ENCODE results near the gene MON1A. TPM values are rescaled to one million over a fixed set of nuclear protein-coding genes. Genes with fewer than 3 reads are reported as not detected.

The MON1A gene
- total RNA-seq, 1 donor from 2014 or later = 8.4 TPM

DNA sequence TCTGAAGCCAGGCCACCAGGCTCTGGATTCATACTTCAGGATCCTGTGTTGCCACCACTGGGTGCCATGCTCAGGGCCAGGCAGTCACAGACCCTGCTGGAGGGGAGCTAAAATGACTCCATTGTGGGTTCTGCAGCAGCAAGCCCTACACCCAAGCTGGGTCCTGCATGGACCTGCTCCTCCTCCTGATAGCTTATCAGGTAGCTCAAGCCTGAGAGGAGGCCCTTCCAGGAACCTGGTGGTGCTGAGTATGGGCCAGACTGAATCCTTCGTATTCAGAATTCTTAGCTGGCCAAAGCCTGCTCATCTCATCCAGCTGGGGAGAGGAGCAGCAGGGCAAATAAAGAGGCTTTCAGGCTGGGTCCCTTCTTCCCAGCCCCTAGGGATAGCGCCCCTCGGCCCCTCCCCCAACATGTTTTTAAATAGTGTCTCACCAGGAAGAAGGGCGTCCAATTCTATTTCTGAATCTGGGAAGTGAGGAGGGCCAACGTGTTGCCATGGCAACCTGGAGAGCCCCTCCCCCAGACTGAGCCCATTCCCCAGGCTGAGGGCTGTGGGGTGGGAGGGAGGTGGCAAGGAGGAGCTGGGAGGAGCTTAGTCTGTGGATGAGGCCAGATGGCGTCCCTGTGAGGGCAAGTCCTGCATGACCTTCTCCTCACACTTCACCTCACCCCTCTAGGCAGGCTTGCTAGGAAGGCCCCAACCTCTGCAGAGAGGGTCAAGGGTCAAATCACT, 48.9 kb downstream of the MON1A start:
- intact Hi-C loops (cut with micrococcal nuclease) = no loop called here

DNA sequence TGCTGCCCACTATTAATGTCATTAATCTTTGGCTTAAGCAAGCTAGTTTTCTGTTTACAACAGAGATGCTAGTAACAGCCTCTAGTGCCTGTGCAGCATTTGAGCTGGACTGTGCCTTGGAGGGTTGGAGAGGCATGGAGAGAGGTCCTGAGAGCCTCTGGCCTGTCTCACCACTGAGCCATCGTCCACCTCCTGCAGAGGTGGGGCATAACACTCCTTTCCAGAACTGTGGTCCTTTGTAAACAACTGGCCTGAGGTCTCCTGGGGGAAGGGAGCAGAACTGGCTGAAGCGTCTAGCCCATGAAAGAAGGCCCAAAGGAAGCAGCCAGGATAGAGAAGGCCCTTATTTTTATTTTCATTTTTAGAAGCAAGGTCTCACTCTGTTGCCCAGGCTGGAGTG, 49.9 kb downstream of the MON1A start:
- Histone ChIP-seq H3K27me3 (ENCODE audit: low read depth) (no peaks in the 10 kb centered on the region), H3K4me1 (peaks cover 26% of the 10 kb centered on the region), H3K36me3 (no peaks in the 10 kb centered on the region), H3K4me3 (no peak overlapping the region), H3K9me3 (replicated peaks) (no peaks in the 10 kb centered on the region), H3K27ac (replicated peaks) (no peak overlapping the region)
- intact Hi-C loops (cut with micrococcal nuclease) = no loop called here
- TF ChIP-seq, protein P1, sequence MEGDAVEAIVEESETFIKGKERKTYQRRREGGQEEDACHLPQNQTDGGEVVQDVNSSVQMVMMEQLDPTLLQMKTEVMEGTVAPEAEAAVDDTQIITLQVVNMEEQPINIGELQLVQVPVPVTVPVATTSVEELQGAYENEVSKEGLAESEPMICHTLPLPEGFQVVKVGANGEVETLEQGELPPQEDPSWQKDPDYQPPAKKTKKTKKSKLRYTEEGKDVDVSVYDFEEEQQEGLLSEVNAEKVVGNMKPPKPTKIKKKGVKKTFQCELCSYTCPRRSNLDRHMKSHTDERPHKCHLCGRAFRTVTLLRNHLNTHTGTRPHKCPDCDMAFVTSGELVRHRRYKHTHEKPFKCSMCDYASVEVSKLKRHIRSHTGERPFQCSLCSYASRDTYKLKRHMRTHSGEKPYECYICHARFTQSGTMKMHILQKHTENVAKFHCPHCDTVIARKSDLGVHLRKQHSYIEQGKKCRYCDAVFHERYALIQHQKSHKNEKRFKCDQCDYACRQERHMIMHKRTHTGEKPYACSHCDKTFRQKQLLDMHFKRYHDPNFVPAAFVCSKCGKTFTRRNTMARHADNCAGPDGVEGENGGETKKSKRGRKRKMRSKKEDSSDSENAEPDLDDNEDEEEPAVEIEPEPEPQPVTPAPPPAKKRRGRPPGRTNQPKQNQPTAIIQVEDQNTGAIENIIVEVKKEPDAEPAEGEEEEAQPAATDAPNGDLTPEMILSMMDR (IDR thresholded peaks at IDR 0.05; ENCODE audit: borderline replicate concordance) = no peak
- DNase-seq = no peak

More for the DNA sequence above, 48.9 kb downstream of the MON1A start:
- no peaks in the 10 kb centered on the region for H3K27me3 ChIP-seq (ENCODE audit: low read depth)
- H3K36me3 ChIP-seq = no peaks in the 10 kb centered on the region
- no peak for DNase-seq
- peaks cover 26% of the 10 kb centered on the region for H3K4me1 ChIP-seq
- H3K27ac ChIP-seq (replicated peaks) = no peak overlapping the region
- TF ChIP-seq, protein P1 (IDR thresholded peaks at IDR 0.05; ENCODE audit: borderline replicate concordance) = no peak
- H3K9me3 ChIP-seq (replicated peaks) = no peaks in the 10 kb centered on the region
- no peak overlapping the region for H3K4me3 ChIP-seq

DNA sequence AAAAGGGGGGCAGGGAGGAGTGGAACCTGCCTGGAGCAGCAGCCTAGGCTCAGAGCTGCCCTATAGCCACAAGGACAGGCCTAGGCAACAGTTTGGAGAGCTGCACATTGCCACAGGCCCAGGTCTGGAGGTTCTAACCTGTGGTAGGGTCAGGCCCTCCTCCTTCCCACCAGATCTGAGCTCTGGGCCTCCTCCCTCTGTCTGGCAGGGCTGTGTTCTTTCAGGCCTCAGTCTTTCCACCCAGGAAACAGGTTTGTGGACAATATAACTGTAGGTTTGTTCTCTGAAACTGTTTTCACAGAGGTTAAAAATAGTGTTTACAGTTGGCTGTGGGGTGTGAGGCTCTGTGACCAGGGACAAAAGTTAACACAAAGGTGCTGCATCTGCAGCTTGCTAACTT, 50.9 kb downstream of the MON1A start:
- no peaks in the 10 kb centered on the region for H3K36me3 ChIP-seq
- H3K27me3 ChIP-seq (ENCODE audit: low read depth) = no peaks in the 10 kb centered on the region
- TF ChIP-seq, protein P1 (IDR thresholded peaks at IDR 0.05; ENCODE audit: borderline replicate concordance) = no peak
- intact Hi-C loops (cut with micrococcal nuclease) = no loop called here
- peaks cover 26% of the 10 kb centered on the region for H3K4me1 ChIP-seq
- DNase-seq = no peak
- H3K27ac ChIP-seq (replicated peaks) = no peak overlapping the region
- no peaks in the 10 kb centered on the region for H3K9me3 ChIP-seq (replicated peaks)
- H3K4me3 ChIP-seq = no peak overlapping the region

DNA sequence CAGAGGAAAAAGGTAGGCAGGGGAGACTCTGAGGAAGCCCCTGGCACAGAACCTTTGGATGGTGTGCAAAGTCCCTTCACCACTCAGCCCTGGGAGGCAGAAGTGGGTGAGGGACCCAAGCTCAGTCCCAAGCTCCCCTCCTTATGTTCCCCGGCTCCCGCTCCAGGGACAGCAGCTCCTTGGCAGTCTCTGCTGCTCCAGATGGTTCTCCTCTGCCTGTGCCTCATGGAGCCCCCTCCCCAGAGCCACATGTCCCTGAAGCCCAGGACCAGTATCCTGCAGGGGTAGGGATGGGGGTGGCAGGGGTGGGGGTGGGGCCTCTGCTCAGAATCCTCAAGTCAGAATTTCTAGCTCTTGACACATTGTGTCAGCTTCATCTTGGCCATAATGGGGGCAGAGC, 51.9 kb downstream of the MON1A start:
- no peak for DNase-seq
- TF ChIP-seq, protein P1 (IDR thresholded peaks at IDR 0.05; ENCODE audit: borderline replicate concordance) = no peak
- no peak overlapping the region for H3K27ac ChIP-seq (replicated peaks)
- no peaks in the 10 kb centered on the region for H3K9me3 ChIP-seq (replicated peaks)
- no peaks in the 10 kb centered on the region for H3K36me3 ChIP-seq
- no peaks in the 10 kb centered on the region for H3K27me3 ChIP-seq (ENCODE audit: low read depth)
- no peak overlapping the region for H3K4me3 ChIP-seq
- intact Hi-C loops (cut with micrococcal nuclease) = no loop called here
- peaks cover 24% of the 10 kb centered on the region for H3K4me1 ChIP-seq

DNA sequence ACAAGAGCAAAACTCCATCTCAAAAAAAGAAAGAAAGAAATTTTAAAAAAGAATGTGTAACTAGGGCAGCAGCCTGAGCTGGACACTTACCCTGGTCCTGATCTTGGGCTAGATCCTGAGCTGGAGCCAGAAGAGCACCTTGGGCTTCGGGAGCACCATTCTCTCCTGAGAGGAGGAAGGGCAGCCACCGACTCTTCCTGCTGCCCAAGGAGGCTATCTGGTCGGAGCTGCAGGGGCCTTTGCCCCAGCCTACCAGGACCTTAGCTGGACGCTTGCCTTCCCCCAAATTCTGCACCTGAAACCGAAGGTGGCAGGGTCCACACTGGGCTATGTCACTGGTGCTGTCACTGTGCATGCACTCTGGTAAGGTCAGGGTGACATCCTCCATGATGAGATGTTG, 53.0 kb downstream of the MON1A start:
- Histone ChIP-seq H3K9me3 (replicated peaks) (no peaks in the 10 kb centered on the region), H3K4me3 (no peak overlapping the region), H3K27ac (replicated peaks) (no peak overlapping the region), H3K4me1 (peaks cover 13% of the 10 kb centered on the region), H3K27me3 (ENCODE audit: low read depth) (peaks cover 7% of the 10 kb centered on the region), H3K36me3 (no peaks in the 10 kb centered on the region)
- TF ChIP-seq, protein P1 (IDR thresholded peaks at IDR 0.05; ENCODE audit: borderline replicate concordance) = no peak
- intact Hi-C loops (cut with micrococcal nuclease) = no loop called here
- no peak for DNase-seq

All from left ventricle myocardium inferior (tissue), 1 donor.